GM23338 (cell line): ENCODE data around the gene ZNF219.
"Not testable (repeated sequence)": the region's sequence is repeated elsewhere in the genome, so short reads cannot be mapped to it uniquely, and the experiment has no call there.

Experiments
- CTCF ChIP-seq, 2 experiments: fragments of 200-600 bp in 1 of 2; sonication (generic) in 1 of 2; conservative IDR thresholded peaks; 2 replicates each; pipeline versions ENCODE4 v1.5.1 to v1.6.1; 2016 to 2017; ENCODE audit warnings: antibody characterized with exemption in 2 of 2, low read depth in 2 of 2, mild to moderate bottlenecking in 2 of 2, moderate library complexity in 1 of 2
- POLR2AphosphoS5 ChIP-seq: IDR thresholded peaks from 2 replicates; pipeline ENCODE4 v1.6.1; 2016; ENCODE audit warnings: antibody characterized with exemption, low read depth
- REST ChIP-seq: IDR thresholded peaks from one replicate; pipeline ENCODE4 v1.6.1; 2018; ENCODE audit warnings: antibody characterized with exemption; ENCODE audit not compliant: unreplicated experiment

- not testable (repeated sequence) for TF ChIP-seq CTCF (conservative IDR thresholded peaks at IDR 0.05; ENCODE audit: low read depth in 2 of 2); POLR2AphosphoS5; REST
These were observed 57.5 kb downstream of the ZNF219 start for GRCh38 chr14:21040941-21041340.
